ENCODE data around the gene ADAMTS12.

- TF ChIP-seq CTCF (IDR thresholded peaks at IDR 0.05 in 4 of 5, conservative IDR thresholded peaks at IDR 0.05 in 1 of 5) (no peak), POLR2A (IDR thresholded peaks at IDR 0.05) (no peak)
These were observed 62.4 kb downstream of the ADAMTS12 start for GRCh38 chr5:33829430-33829829.
